ENCODE data around the gene CYTH1. TPM values are rescaled to one million over a fixed set of nuclear protein-coding genes. Genes with fewer than 3 reads are reported as not detected.
A peak's percentile ranks its signal among the peaks of the same experiment; 100 is the strongest.

The CYTH1 gene
- total RNA-seq, 1 experiment from 2014 or later: 10.3 TPM

GRCh38 chr17:78658281-78658785 is 123.7 kb downstream of the CYTH1 start:
- no peaks in the 10 kb centered on the region for H3K27me3 ChIP-seq (ENCODE audit: control insufficient read depth, insufficient read depth, low read length)
- DNase-seq: no peak
- H3K4me3 ChIP-seq (ENCODE audit: insufficient read depth, low read depth, low read length): no peak overlapping the region
- no peaks in the 10 kb centered on the region for H3K36me3 ChIP-seq (replicated peaks; ENCODE audit: control insufficient read depth, insufficient read depth, low read length)

GRCh38 chr17:78655251-78655940 is 126.7 kb downstream of the CYTH1 start:
- H3K27me3 ChIP-seq (ENCODE audit: control insufficient read depth, insufficient read depth, low read length): no peaks in the 10 kb centered on the region
- no peak for DNase-seq
- no peak overlapping the region for H3K4me3 ChIP-seq (ENCODE audit: insufficient read depth, low read depth, low read length)
- no peaks in the 10 kb centered on the region for H3K36me3 ChIP-seq (replicated peaks; ENCODE audit: control insufficient read depth, insufficient read depth, low read length)

DNA sequence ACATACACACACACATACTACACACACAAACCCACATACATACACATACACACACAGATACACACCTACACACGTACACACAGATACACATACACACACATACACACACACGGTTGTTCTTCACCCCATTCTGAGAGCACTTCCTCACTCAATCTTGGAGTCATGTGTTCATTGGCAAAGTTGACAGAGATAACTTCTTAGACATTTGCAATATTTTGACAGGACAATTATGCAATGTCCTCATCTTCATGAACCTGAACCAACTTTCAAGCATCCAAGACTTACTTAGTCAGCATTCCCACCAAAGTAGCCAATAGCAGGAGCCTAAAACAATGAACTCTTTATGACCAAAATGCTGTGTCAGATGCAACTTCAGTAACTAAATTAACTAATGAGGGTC is 127.7 kb downstream of the CYTH1 start:
- DNase-seq: no peak
- no peak overlapping the region for H3K4me3 ChIP-seq (ENCODE audit: insufficient read depth, low read depth, low read length)
- no peaks in the 10 kb centered on the region for H3K36me3 ChIP-seq (replicated peaks; ENCODE audit: control insufficient read depth, insufficient read depth, low read length)
- no peaks in the 10 kb centered on the region for H3K27me3 ChIP-seq (ENCODE audit: control insufficient read depth, insufficient read depth, low read length)

DNA sequence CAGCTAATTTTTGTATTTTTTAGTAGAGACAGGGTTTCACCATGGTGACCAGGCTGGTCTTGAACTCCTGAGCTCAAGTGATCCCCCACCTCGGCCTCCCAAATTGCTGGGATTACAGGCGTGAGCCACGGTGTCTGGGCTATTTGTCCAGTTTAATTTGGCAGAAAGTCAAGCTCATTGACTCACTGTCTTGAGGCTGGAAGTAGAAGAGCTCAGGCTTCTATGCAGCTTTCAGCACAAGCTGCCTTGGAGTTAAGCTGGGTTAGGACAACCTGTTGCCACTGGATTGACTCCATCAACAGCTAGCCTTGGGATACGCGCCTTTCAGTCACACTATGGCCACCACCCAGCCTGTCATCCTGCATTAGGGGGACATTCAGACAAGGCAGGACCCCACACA is 128.7 kb downstream of the CYTH1 start:
- DNase-seq: no peak
- Histone ChIP-seq H3K27me3 (ENCODE audit: control insufficient read depth, insufficient read depth, low read length) (no peaks in the 10 kb centered on the region), H3K36me3 (replicated peaks; ENCODE audit: control insufficient read depth, insufficient read depth, low read length) (no peaks in the 10 kb centered on the region), H3K4me3 (ENCODE audit: insufficient read depth, low read depth, low read length) (no peak overlapping the region)

DNA sequence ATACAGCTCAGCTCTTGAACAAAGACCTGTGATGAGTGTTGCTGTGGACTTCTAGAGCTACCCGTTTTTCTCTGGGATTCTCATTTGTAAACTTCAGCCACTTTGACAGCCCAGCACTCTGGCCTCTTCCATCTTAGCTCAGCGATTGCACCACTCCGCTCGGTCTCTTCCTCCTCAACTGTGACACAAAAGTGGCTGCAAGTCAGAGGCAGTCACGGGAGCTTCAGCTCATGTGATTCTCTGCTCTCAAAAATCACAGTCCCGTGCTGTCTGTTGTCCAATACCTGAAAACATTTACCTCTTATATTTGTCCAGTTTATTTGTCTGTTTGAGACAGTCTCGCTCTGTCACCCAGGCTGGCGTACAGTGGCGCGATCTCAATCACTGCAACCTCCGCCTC is 129.2 kb downstream of the CYTH1 start:
- DNase-seq: no peak
- no peaks in the 10 kb centered on the region for H3K27me3 ChIP-seq (ENCODE audit: control insufficient read depth, insufficient read depth, low read length)

DNA sequence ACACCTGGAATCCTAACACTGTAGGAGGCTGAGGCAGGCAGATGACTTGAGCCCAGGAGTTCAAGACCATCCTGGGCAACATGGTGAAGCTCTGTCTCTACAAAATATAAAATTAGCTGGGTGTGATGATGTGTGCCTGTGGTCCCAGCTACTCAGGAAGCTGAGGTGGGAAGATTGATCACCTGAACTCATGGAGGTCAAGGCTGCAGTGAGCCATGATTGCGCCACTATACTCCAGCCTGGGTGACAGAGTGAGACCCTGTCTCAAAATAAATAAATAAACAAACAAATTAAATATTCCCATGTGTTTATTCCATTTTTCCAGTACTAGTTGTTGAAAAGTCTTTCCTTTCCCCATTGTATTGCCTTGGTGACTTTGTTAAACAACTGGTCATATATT is 130.0 kb downstream of the CYTH1 start:
- Histone ChIP-seq H3K36me3 (replicated peaks; ENCODE audit: control insufficient read depth, insufficient read depth, low read length) (no peaks in the 10 kb centered on the region), H3K27me3 (ENCODE audit: control insufficient read depth, insufficient read depth, low read length) (no peaks in the 10 kb centered on the region), H3K4me3 (ENCODE audit: insufficient read depth, low read depth, low read length) (no peak overlapping the region)
- no peak for DNase-seq

More for the DNA sequence above, 129.2 kb downstream of the CYTH1 start:
- H3K36me3 ChIP-seq (replicated peaks; ENCODE audit: control insufficient read depth, insufficient read depth, low read length): no peaks in the 10 kb centered on the region
- H3K4me3 ChIP-seq (ENCODE audit: insufficient read depth, low read depth, low read length): no peak overlapping the region

DNA sequence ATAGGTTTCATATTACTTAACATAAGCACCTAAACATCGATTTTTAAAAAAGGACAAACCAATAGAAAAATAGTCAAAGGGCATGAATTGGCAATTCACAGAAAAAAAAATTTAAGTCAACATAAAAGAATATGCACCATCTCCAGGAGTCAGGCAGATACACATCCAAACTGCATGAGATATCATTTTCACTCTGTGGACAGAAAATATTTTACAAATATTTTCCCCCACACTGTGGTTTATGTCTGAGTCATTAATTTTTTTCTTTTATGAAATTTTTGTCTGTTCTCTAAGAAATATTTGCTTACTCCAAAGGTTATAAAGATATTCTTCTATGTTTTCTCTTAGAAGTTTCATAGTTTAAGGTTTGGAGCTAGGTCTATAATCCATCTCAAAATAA is 130.5 kb downstream of the CYTH1 start:
- no peaks in the 10 kb centered on the region for H3K27me3 ChIP-seq (ENCODE audit: control insufficient read depth, insufficient read depth, low read length)
- DNase-seq: no peak
- no peaks in the 10 kb centered on the region for H3K36me3 ChIP-seq (replicated peaks; ENCODE audit: control insufficient read depth, insufficient read depth, low read length)
- no peak overlapping the region for H3K4me3 ChIP-seq (ENCODE audit: insufficient read depth, low read depth, low read length)

DNA sequence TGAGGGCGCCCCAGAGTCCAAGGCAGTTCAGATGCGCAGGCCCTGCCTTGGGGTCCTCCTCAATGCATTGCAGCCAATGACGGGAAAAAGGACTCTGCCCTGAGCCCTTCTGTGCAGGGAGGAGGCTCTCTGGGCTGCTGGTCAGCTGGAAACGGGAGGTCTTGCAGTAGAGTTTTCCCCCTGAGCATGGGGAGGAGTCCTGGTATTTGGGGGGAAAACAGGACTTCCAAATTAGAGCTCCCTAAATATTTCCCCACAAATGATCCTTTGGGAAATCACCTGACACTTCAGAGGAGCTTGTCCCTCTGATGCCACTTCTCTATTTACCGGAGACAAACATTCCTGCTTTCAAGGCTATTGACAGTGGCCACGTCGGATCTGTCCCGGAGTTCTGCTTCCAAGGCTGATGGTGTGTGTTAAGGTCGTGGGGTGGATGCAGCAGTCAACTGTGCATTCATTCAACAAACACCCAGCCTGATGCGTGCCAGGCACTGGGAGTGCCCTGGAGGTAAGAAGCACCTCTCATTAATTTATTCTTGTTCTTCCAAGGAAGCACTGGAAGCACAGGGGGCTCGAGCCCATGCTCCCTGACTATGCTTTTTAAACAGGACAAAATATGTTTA is 131.9 kb downstream of the CYTH1 start:
- DNase-seq: no peak
- H3K36me3 ChIP-seq (replicated peaks; ENCODE audit: control insufficient read depth, insufficient read depth, low read length): no peaks in the 10 kb centered on the region
- H3K27me3 ChIP-seq (ENCODE audit: control insufficient read depth, insufficient read depth, low read length): no peaks in the 10 kb centered on the region
- no peak overlapping the region for H3K4me3 ChIP-seq (ENCODE audit: insufficient read depth, low read depth, low read length)

GRCh38 chr17:78648293-78648692 is 133.8 kb downstream of the CYTH1 start:
- H3K4me3 ChIP-seq (ENCODE audit: insufficient read depth, low read depth, low read length): no peak overlapping the region
- H3K27me3 ChIP-seq (ENCODE audit: control insufficient read depth, insufficient read depth, low read length): no peaks in the 10 kb centered on the region
- DNase-seq: no peak
- no peaks in the 10 kb centered on the region for H3K36me3 ChIP-seq (replicated peaks; ENCODE audit: control insufficient read depth, insufficient read depth, low read length)

GRCh38 chr17:78647032-78647431 is 135.0 kb downstream of the CYTH1 start:
- H3K36me3 ChIP-seq (replicated peaks; ENCODE audit: control insufficient read depth, insufficient read depth, low read length): no peaks in the 10 kb centered on the region
- DNase-seq: no peak
- H3K27me3 ChIP-seq (ENCODE audit: control insufficient read depth, insufficient read depth, low read length): no peaks in the 10 kb centered on the region
- no peak overlapping the region for H3K4me3 ChIP-seq (ENCODE audit: insufficient read depth, low read depth, low read length)

DNA sequence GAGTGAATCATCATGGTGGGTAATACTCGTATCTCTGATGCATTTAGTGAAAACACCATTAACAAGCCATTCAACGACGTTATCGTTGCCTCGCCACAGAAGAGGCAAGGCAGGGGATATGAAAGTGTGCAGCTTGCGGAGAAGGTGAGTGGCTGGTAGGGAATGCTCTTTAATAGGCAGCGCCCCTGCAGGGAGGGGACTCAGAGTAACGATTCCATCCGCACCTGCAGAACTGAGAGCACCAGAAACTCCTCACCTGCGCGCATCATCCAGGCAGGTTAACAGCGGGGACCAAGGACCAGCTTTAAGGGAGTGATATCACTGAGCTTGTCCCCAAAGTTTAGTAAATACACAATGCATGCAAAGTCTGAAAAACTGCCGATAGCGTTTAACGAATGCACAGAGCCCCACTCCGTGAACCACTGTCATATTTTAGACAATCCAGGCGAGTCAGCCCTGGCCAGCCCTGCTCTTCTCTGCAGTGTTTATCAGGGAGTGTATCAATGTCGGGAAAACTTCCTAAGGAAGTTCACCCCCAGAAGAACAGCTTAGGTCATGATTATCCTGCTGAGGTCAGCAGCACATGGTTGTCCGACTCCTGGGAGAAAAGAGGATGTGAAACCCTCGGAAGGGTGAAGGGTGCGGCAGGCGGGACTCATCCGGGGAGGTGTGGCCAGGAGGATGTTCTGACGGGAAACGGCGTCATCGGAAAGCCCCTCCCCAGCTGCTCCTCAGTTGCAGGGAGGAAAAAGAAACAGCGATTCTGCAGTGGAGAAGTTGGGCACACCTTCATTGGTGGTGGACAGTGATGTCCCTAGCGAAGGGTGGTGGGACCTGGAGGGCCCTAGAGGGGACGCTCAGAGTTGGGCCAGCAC is 136.4 kb downstream of the CYTH1 start:
- Histone ChIP-seq H3K4me3 (ENCODE audit: insufficient read depth, low read depth, low read length) (no peak overlapping the region), H3K36me3 (replicated peaks; ENCODE audit: control insufficient read depth, insufficient read depth, low read length) (no peaks in the 10 kb centered on the region), H3K27me3 (ENCODE audit: control insufficient read depth, insufficient read depth, low read length) (no peaks in the 10 kb centered on the region)
- peak; percentile 71 for DNase-seq

GRCh38 chr17:78644931-78645351 is 137.1 kb downstream of the CYTH1 start:
- H3K4me3 ChIP-seq (ENCODE audit: insufficient read depth, low read depth, low read length): no peak overlapping the region
- DNase-seq: no peak

GRCh38 chr17:78644224-78644623 is 137.8 kb downstream of the CYTH1 start:
- no peak overlapping the region for H3K4me3 ChIP-seq (ENCODE audit: insufficient read depth, low read depth, low read length)
- H3K36me3 ChIP-seq (replicated peaks; ENCODE audit: control insufficient read depth, insufficient read depth, low read length): no peaks in the 10 kb centered on the region
- no peak for DNase-seq
- no peaks in the 10 kb centered on the region for H3K27me3 ChIP-seq (ENCODE audit: control insufficient read depth, insufficient read depth, low read length)

More at GRCh38 chr17:78644931-78645351, 137.1 kb downstream of the CYTH1 start:
- Histone ChIP-seq H3K36me3 (replicated peaks; ENCODE audit: control insufficient read depth, insufficient read depth, low read length) (no peaks in the 10 kb centered on the region), H3K27me3 (ENCODE audit: control insufficient read depth, insufficient read depth, low read length) (no peaks in the 10 kb centered on the region)

DNA sequence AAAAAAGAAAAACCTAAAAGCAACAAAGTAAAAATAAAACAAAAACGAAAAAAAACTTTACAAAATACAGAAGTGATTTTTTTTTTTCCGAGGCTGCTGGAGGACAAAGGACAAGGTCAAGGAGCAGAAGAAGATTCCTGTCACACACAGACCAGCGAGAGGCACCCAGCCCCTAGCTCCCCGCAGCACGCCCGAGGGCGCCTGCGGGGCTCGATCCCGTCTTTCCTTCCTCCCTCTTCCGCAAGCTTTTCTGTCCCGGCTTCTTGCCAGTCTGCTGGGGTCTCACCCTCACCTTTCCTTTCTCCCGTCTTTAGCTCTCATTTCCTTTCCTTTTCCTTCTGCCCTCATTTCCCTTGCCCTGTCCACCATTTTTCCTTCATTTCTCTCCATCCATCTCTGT is 138.7 kb downstream of the CYTH1 start:
- DNase-seq: no peak
- Histone ChIP-seq H3K27me3 (ENCODE audit: control insufficient read depth, insufficient read depth, low read length) (no peaks in the 10 kb centered on the region), H3K4me3 (ENCODE audit: insufficient read depth, low read depth, low read length) (no peak overlapping the region)

GRCh38 chr17:78642707-78643106 is 139.4 kb downstream of the CYTH1 start:
- no peak for DNase-seq
- Histone ChIP-seq H3K27me3 (ENCODE audit: control insufficient read depth, insufficient read depth, low read length) (no peaks in the 10 kb centered on the region), H3K36me3 (replicated peaks; ENCODE audit: control insufficient read depth, insufficient read depth, low read length) (no peaks in the 10 kb centered on the region), H3K4me3 (ENCODE audit: insufficient read depth, low read depth, low read length) (no peak overlapping the region)

More for the DNA sequence above, 138.7 kb downstream of the CYTH1 start:
- no peaks in the 10 kb centered on the region for H3K36me3 ChIP-seq (replicated peaks; ENCODE audit: control insufficient read depth, insufficient read depth, low read length)

Measured in H7 (cell line).